GM21723 (cell line): ENCODE data around the gene ZNF324.
A peak's percentile ranks its signal among the peaks of the same experiment; 100 is the strongest.
"Not testable (repeated sequence)": the region's sequence is repeated elsewhere in the genome, so short reads cannot be mapped to it uniquely, and the experiment has no call there.

Experiments
- ATAC-seq: cut with Tn5 transposase; IDR thresholded peaks from one replicate; pipeline ENCODE4 v1.9.1; 2021; ENCODE audit warnings: mild to moderate bottlenecking, moderate library complexity; ENCODE audit not compliant: unreplicated experiment

ZNF324 gene

GRCh38 chr19:58470837-58471543 lies 4.1 kb downstream of the ZNF324 start:
- not testable (repeated sequence) for ATAC-seq

DNA sequence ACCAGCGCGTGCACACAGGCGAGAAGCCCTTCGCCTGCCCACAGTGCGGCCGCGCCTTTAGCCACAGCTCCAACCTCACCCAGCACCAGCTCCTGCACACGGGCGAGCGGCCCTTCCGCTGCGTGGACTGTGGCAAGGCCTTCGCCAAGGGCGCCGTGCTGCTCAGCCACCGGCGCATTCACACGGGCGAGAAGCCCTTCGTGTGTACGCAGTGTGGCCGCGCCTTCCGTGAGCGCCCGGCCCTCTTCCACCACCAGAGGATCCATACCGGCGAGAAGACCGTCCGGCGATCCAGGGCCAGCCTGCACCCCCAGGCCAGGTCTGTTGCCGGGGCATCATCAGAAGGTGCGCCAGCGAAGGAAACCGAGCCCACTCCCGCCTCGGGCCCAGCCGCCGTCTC lies 4.9 kb downstream of the ZNF324 start:
- ATAC-seq, result no peak

GRCh38 chr19:58473775-58474174 lies 6.9 kb downstream of the ZNF324 start:
- ATAC-seq, result no peak

DNA sequence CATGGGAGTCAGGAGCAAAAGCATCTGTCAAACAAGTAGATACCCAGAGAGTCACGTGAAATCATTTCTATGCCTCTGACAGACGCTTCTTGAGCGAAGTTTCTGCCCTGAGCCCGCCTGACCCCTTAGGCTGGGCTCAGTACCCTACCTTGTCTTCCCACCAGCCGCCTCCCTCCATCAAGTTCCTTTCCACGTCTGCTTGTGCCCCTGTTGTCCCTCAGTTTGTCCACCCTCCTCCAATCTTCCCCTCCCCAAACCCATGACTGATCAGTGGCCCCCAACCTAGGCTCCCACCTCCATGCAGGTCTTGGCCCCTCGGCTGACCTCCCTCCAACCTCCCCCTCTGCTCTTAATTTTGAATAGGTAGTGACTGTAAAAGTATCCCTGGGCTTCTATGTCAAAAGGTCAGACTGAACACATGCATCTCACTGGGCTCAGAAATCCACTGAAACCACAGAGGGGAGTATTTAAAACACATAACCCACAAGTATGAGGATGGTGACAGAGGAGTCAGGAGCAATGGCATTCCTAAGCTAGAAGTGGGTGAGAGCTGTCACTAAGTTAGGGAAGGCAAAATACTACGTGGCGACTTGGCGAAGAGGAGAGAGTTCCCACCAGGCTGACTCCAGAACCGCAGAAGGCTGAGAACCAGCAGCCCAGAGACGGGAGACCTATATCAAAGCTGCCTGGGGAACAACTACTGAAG lies 7.6 kb downstream of the ZNF324 start:
- no peak for ATAC-seq

- ATAC-seq, result peak; percentile 6
Measured at GRCh38 chr19:58474997-58475713, 8.3 kb downstream of the ZNF324 start.

GRCh38 chr19:58475714-58476497 lies 9.0 kb downstream of the ZNF324 start, which contains the start of gene ZNF446:
ZNF446 (plus strand) TSS chr19:58476352; CDS start chr19:58477219, 867 bp downstream.
- peak; percentile 80 for ATAC-seq

- ATAC-seq, result no peak
Measured at GRCh38 chr19:58476498-58477015, 9.7 kb downstream of the ZNF324 start.

- ATAC-seq, result no peak
Measured at GRCh38 chr19:58477130-58477529, 10.2 kb downstream of the ZNF324 start.

DNA sequence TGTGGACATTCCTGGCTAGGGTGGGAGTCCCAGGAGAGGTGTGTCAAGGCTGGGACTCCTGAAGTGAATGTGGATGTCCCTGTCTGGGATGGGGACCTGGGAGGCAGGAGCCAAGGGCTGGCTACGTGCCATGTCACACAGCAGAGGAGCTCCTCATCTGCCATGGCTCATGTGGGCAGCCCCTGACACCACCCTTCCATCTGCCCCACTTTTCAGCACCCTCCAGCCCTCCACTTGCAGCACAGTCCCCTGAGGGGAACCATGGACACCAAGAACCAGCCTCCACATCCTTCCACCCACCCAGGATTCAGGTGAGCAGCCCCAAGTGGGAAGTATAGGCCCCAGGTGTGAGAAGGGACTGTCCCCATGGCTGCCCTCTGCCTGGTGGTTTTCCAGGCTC lies 11.0 kb downstream of the ZNF324 start:
- ATAC-seq, result no peak

DNA sequence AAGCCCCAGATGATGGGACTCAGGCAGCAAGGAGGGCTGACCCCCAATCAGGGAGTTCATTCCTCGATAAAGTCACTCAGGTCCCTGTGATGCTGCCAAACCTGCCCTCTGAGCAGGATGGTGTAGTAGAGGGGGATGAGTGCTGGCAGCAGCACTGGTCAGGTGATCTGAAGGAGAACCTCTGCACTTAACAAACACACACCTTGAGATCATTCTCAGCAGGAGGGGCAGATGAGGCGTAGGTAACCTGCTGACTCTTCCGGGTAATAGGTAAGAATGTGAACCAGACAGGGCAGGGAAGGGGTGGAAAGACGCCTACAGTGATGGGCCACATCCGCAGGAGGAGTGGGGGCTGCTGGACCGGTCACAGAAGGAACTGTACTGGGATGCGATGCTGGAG lies 12.4 kb downstream of the ZNF324 start:
- ATAC-seq, result no peak

- no peak for ATAC-seq
Measured at GRCh38 chr19:58479736-58480480, 13.0 kb downstream of the ZNF324 start.

DNA sequence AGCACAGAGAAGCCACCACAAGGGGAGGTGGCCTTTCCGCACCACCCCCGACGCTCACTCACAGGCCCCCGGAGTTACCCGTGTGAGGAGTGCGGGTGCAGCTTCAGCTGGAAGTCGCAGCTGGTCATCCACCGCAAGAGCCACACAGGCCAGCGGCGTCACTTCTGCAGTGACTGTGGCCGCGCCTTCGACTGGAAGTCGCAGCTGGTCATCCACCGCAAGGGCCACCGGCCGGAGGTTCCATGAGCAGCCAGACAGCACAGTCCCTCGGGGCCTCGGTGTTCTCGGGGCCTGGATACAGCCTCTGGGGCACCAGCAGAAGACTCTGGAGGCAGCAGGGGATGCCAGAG lies 13.6 kb downstream of the ZNF324 start:
- no peak for ATAC-seq

GRCh38 chr19:58480831-58481230 lies 14.0 kb downstream of the ZNF324 start:
- ATAC-seq, result no peak

DNA sequence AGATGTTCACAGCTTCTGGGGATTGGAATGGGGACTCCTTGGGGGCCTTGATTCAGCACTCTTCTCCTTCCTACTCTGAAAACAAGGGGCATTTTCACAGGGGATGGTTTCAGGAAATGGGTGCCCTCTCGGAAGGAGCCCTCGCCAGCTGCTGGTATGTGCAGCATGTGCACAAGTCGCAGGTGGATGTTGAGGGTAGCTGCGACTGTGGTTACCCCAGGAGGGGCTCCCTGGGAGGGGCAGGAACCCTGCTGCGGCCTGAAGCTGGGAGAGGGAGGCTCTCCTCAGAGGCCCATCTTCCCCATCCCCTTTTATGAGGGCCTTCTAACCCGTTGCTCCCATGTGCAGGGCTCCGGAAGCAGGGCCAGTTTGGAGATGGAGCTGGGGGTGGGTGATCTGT lies 15.5 kb downstream of the ZNF324 start:
- no peak for ATAC-seq

DNA sequence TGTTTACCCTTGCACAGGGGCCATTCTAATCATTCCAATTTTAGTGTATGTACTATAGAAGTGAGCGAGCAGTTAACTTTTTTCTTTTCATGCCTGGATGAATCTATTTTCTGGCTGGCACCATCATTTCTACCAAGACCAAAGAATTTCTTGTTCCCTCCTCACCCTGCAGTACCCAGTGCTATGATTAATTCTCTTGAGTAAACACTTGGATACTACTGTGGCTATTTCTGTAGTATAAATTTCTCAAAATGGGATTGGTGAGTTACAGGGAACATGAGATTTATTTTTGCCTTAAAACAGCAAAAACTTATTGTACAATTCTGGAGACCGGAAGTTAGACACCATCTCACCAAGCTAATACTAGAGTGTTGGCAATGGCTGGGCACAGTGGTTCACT lies 16.9 kb downstream of the ZNF324 start:
- ATAC-seq, result no peak

DNA sequence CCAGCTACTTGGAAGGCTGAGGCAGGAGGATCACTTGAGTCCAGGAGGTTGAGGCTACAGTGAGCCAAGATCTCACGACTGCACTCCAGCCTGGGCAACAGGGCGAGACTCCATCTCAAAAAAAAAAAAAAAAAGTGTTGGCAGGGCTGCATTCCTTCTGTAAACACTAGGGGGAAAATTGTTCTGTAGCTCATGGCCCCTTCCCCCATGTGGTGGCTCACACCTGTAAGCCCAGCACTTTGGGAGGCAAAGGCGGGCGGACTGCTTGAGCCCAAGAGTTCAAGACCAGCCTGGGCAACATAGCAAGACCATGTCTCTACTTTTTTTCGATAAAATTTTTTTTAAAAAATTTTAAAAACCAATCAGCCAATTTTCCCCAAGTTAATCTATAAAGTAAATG lies 17.5 kb downstream of the ZNF324 start:
- not testable (repeated sequence) for ATAC-seq

- ATAC-seq, result no peak
Measured at GRCh38 chr19:58491393-58491792, 24.5 kb downstream of the ZNF324 start.

GRCh38 chr19:58492265-58492664 lies 25.4 kb downstream of the ZNF324 start:
- ATAC-seq, result no peak

DNA sequence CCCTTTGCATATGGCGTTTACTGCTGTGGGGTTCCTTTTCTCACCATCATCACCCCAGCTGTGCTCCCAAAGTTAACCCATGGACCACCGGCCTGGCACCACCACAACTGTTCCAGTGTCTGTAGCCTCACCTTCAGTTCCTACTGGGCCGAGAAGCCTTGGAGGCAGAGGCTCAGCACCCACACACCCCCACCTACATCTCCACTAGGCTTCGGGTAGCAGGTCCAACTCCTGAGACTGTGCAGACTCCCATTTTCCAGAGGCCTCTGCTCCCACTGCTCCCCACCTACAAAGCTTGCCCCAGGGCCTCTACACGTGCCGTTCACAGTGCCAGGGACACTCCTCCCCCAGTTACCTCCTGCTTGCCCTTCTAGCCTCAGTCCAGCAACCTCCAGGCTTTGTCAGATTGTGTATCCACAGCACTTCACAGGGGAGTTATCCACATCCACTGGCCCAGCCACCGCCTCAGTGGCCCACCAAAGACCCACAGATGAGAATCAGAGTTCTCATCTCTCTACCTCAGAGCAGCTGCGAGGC lies 30.8 kb downstream of the ZNF324 start:
- ATAC-seq, result no peak
